ENCODE data around the gene NPR1. TPM values are rescaled to one million over a fixed set of nuclear protein-coding genes. Genes with fewer than 3 reads are reported as not detected.
A peak's percentile ranks its signal among the peaks of the same experiment; 100 is the strongest.

The NPR1 gene
- total and polyA plus RNA-seq, 2 of the 13 experiments (the other 11 are each of a cell fraction or from before 2014, with no cell fraction given) = not detected

DNA sequence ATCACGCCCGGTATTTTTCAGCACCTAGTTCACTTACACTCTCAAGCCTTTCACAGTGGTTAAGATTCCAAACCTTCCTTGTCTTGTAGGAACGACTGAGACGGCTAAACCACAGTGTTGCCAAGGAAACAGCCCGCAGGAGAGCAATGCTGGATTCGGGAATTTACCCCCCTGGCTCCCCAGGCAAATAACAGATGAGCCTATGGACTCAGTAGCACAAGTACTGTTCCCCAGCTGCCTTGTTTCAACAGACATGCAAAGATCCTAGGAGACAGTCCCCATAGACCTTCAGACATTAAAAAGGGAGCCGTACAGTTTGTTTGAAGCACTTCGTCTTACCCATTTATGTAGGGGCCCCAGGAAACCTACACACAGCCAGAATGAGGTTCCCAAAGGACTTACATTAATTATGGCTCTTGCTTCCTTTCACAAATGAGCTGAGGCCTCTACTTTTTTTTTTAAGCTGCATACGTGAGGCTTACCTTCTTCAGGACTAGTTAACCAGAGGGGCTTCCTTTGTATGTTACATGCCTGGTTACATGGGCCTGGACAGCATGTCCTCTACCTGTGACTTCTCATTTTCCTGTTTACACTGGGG lies 17.3 kb upstream of the NPR1 start:
- POLR2A ChIA-PET = interaction anchor here (2.0 kb wide), 1 partner anchor 81 kb away, joined by 4 read pairs; no protein-coding TSS in a partner anchor
- TF ChIP-seq ZNF646 (CRISPR knock-in tag; IDR thresholded peaks at IDR 0.05) = no peak
- TF ChIP-seq POLR2A (IDR thresholded peaks at IDR 0.05; ENCODE audit: insufficient read depth in 1 of 2, low read depth in 2 of 2, low read length in 2 of 2) = peak in 1 of 2 experiments; percentile 40; a peak in 2 of 4 replicates
- no peak for TF ChIP-seq KDM2A (CRISPR knock-in tag; IDR thresholded peaks at IDR 0.05; ENCODE audit: borderline replicate concordance, low read depth)
- no peak for TF ChIP-seq ZBTB40 (IDR thresholded peaks at IDR 0.05)
- no peak for TF ChIP-seq ZBTB40 (CRISPR knock-in tag; IDR thresholded peaks at IDR 0.05)
- peak; percentile 58 for TF ChIP-seq POLR2AphosphoS5 (IDR thresholded peaks at IDR 0.05; ENCODE audit: low read depth, low read length)
- no peak for TF ChIP-seq ZBTB20 (CRISPR knock-in tag; IDR thresholded peaks at IDR 0.05; ENCODE audit: borderline replicate concordance, low read depth)
- TF ChIP-seq NBN (conservative IDR thresholded peaks at IDR 0.05) = no peak
- no peak for TF ChIP-seq ZNF746 (CRISPR knock-in tag; IDR thresholded peaks at IDR 0.05)
- TF ChIP-seq U2AF1 (optimal IDR thresholded peaks at IDR 0.05; ENCODE audit: low read depth, low read length) = no peak

More for the DNA sequence above, 17.3 kb upstream of the NPR1 start:
- intact Hi-C loops (cut with micrococcal nuclease; ENCODE audit: unreplicated experiment) = no loop called here
- DNase-seq (ENCODE audit: low spot score) (no peak), ATAC-seq (no peak), FAIRE-seq (no peak)
- Histone ChIP-seq H3K36me3 (replicated peaks in 1 of 2; ENCODE audit: control insufficient read depth in 1 of 2, insufficient read depth in 2 of 2, low read length in 2 of 2) (peaks cover 13 to 53% of the 10 kb centered on the region in 2 experiments), H2AFZ (ENCODE audit: low read length) (no peak overlapping the region), H3K27ac (ENCODE audit: extremely low read length, insufficient read depth, low read length) (peak overlapping the region; percentile 17), H3K4me2 (ENCODE audit: low read depth, low read length) (no peak overlapping the region), H3K27me3 (ENCODE audit: control insufficient read depth in 1 of 2, insufficient read depth in 2 of 2, low read length in 2 of 2) (no peaks in the 10 kb centered on the region; a peak in 1 of 5 replicates), H3K79me2 (ENCODE audit: insufficient read depth, low read length) (peaks cover 12% of the 10 kb centered on the region), H3K4me3 (replicated peaks in 1 of 3; ENCODE audit: insufficient read depth in 1 of 3, low read depth in 2 of 3, low read length in 3 of 3) (no peak overlapping the region), H3K4me1 (ENCODE audit: insufficient read depth, low read length) (peaks cover 17% of the 10 kb centered on the region), H4K20me1 (ENCODE audit: insufficient read depth, low read length) (no peaks in the 10 kb centered on the region), H3K9me3 (ENCODE audit: low read length) (no peaks in the 10 kb centered on the region), H3K9ac (ENCODE audit: insufficient read depth, low read depth, low read length) (no peak overlapping the region)
- BruUV-seq (replicated peaks) = TSS peak; percentile 19
- CTCF ChIA-PET (ENCODE audit: low intra/inter-chr PET ratio, low total read pairs) = no interaction called here
- in situ Hi-C loops (cut with HindIII; ENCODE audit: extremely low pct_ligation_motif_present, low pct_unique_long_range_greater_than_20kb) = no loop called here
- 94% methylated on average over 8 of the region's 9 CpGs for WGBS (ENCODE audit: low lambda C conversion rate)

Data from HepG2 (cell line).